Measurements from ENCODE around the gene GBP4.

GRCh38 chr1:89172468-89173143 is 26.1 kb downstream of the GBP4 start:
- TF ChIP-seq CTCF (conservative IDR thresholded peaks at IDR 0.05; ENCODE audit: low read depth in 2 of 2) (no peak), REST (IDR thresholded peaks at IDR 0.05; ENCODE audit: unreplicated experiment) (no peak), EZH2phosphoT487 (IDR thresholded peaks at IDR 0.05; ENCODE audit: unreplicated experiment) (no peak), EZH2 (IDR thresholded peaks at IDR 0.05; ENCODE audit: low read depth, unreplicated experiment) (no peak), POLR2AphosphoS5 (IDR thresholded peaks at IDR 0.05; ENCODE audit: low read depth) (no peak), JUNB (IDR thresholded peaks at IDR 0.05; ENCODE audit: unreplicated experiment) (no peak), ZNF114 (CRISPR knock-in tag; IDR thresholded peaks at IDR 0.05) (no peak), STAT1 (IDR thresholded peaks at IDR 0.05; ENCODE audit: unreplicated experiment) (no peak), ETS1 (IDR thresholded peaks at IDR 0.05) (no peak), CREB1 (CRISPR knock-in tag; IDR thresholded peaks at IDR 0.05; ENCODE audit: low read depth) (no peak), ZNF331 (CRISPR knock-in tag; IDR thresholded peaks at IDR 0.05; ENCODE audit: low read depth) (no peak), NANOG (IDR thresholded peaks at IDR 0.05; ENCODE audit: borderline replicate concordance) (no peak), ZNF462 (CRISPR knock-in tag; IDR thresholded peaks at IDR 0.05) (no peak)
